ENCODE data around the gene PCED1B.

Gene PCED1B

DNA sequence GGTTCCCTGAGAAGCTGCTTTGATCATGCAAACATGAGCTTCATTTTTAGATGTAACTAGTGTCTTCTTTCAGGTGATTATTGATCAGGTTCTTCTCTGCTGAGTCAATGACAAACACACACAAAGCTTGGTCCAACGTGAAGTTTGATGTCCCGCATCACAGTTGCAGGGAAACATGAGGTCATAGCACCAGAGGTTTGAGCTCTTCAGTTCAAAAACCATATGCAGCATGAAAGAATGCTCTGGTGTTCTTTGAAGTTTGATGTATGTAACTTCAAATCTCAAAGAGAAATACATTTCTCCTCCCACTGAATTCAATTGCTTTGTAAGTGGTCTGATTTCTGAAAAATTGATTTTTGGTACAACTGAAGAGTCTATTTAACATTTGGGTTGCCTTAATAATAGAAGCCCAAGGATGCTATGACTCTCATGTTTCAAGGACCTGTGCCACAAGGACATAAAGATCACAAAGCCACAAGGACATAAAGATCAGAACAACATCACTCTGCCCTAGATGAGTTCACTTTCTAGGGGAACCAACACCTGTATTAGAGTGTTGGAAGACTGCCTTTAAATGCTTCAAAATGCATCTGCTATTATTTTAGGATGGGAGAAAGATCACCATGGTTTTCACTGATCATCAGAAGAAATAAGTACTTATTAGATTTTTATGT lies 31.4 kb downstream of the PCED1B start:
- Histone ChIP-seq H3K4me1 (ENCODE audit: control insufficient read depth, insufficient read depth, low read length) (no peaks in the 10 kb centered on the region; the same call in 1 of the 2 replicates), H3K36me3 (ENCODE audit: control insufficient read depth in 2 of 2, insufficient read depth in 1 of 2, low read length in 2 of 2) (no peaks in the 10 kb centered on the region), H3K9me3 (ENCODE audit: control insufficient read depth, insufficient read depth, low read depth, low read length) (no peaks in the 10 kb centered on the region), H3K4me3 (ENCODE audit: low read depth, low read length) (no peak overlapping the region), H3K27ac (ENCODE audit: extremely low read depth, low read depth, low read length) (no peak overlapping the region)
- ChIA-PET CTCF (interaction anchor here (0.6 to 0.7 kb wide), 2 partner anchors 75 to 78 kb away, joined by 3 to 4 read pairs; no protein-coding TSS in a partner anchor), POLR2A (no interaction called here)
- no peak for TF ChIP-seq KLF10 (tag by site-specific recombination; IDR thresholded peaks at IDR 0.05)
- TF ChIP-seq SCRT2 (tag by site-specific recombination; IDR thresholded peaks at IDR 0.05), result no peak

DNA sequence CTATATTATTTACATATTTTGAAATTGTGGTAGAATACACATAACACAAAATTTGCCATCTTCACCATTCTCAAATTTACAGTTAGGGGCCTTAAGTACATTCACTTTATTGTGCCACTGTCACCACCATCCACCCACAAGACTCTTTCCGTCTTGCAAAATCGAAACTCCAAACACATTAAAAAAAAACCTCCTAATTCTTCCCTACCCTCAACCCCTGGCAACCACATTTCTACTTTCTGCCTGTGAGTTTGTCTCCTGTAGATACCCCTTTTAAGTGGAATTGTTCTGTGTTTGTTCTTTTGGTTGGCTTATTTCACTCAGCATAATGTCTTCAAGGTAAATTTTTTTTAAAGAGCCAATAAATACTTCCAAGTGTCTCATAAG lies 32.0 kb downstream of the PCED1B start:
- Histone ChIP-seq H3K4me3 (ENCODE audit: low read depth, low read length) (no peak overlapping the region), H3K4me1 (ENCODE audit: control insufficient read depth, insufficient read depth, low read length) (no peaks in the 10 kb centered on the region), H3K9me3 (ENCODE audit: control insufficient read depth, insufficient read depth, low read depth, low read length) (no peaks in the 10 kb centered on the region), H3K27ac (ENCODE audit: extremely low read depth, low read depth, low read length) (no peak overlapping the region), H3K36me3 (ENCODE audit: control insufficient read depth in 2 of 2, insufficient read depth in 1 of 2, low read length in 2 of 2) (no peaks in the 10 kb centered on the region)
- TF ChIP-seq, protein P1, sequence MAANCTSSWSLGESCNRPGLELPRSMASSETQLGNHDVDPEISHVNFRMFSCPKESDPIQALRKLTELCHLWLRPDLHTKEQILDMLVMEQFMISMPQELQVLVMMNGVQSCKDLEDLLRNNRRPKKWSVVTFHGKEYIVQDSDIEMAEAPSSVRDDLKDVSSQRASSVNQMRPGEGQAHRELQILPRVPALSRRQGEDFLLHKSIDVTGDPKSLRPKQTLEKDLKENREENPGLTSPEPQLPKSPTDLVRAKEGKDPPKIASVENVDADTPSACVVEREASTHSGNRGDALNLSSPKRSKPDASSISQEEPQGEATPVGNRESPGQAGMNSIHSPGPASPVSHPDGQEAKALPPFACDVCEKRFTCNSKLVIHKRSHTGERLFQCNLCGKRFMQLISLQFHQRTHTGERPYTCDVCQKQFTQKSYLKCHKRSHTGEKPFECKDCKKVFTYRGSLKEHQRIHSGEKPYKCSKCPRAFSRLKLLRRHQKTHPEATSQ (tag by site-specific recombination; IDR thresholded peaks at IDR 0.05), result no peak
- TF ChIP-seq, protein P2, sequence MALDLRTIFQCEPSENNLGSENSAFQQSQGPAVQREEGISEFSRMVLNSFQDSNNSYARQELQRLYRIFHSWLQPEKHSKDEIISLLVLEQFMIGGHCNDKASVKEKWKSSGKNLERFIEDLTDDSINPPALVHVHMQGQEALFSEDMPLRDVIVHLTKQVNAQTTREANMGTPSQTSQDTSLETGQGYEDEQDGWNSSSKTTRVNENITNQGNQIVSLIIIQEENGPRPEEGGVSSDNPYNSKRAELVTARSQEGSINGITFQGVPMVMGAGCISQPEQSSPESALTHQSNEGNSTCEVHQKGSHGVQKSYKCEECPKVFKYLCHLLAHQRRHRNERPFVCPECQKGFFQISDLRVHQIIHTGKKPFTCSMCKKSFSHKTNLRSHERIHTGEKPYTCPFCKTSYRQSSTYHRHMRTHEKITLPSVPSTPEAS (tag by site-specific recombination; IDR thresholded peaks at IDR 0.05), result no peak
- TF ChIP-seq, protein P3, sequence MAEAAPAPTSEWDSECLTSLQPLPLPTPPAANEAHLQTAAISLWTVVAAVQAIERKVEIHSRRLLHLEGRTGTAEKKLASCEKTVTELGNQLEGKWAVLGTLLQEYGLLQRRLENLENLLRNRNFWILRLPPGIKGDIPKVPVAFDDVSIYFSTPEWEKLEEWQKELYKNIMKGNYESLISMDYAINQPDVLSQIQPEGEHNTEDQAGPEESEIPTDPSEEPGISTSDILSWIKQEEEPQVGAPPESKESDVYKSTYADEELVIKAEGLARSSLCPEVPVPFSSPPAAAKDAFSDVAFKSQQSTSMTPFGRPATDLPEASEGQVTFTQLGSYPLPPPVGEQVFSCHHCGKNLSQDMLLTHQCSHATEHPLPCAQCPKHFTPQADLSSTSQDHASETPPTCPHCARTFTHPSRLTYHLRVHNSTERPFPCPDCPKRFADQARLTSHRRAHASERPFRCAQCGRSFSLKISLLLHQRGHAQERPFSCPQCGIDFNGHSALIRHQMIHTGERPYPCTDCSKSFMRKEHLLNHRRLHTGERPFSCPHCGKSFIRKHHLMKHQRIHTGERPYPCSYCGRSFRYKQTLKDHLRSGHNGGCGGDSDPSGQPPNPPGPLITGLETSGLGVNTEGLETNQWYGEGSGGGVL (tag by site-specific recombination; IDR thresholded peaks at IDR 0.05), result no peak
- TF ChIP-seq ZNF16 (tag by site-specific recombination; IDR thresholded peaks at IDR 0.05; ENCODE audit: low read depth) (no peak), ZNF548 (tag by site-specific recombination; IDR thresholded peaks at IDR 0.05) (no peak), ZXDB (tag by site-specific recombination; IDR thresholded peaks at IDR 0.05) (no peak)
- TF ChIP-seq, protein P4, sequence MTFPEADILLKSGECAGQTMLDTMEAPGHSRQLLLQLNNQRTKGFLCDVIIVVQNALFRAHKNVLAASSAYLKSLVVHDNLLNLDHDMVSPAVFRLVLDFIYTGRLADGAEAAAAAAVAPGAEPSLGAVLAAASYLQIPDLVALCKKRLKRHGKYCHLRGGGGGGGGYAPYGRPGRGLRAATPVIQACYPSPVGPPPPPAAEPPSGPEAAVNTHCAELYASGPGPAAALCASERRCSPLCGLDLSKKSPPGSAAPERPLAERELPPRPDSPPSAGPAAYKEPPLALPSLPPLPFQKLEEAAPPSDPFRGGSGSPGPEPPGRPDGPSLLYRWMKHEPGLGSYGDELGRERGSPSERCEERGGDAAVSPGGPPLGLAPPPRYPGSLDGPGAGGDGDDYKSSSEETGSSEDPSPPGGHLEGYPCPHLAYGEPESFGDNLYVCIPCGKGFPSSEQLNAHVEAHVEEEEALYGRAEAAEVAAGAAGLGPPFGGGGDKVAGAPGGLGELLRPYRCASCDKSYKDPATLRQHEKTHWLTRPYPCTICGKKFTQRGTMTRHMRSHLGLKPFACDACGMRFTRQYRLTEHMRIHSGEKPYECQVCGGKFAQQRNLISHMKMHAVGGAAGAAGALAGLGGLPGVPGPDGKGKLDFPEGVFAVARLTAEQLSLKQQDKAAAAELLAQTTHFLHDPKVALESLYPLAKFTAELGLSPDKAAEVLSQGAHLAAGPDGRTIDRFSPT (tag by site-specific recombination; IDR thresholded peaks at IDR 0.05), result no peak
- CTCF ChIA-PET, result no interaction called here
- POLR2A ChIA-PET, result no interaction called here

DNA sequence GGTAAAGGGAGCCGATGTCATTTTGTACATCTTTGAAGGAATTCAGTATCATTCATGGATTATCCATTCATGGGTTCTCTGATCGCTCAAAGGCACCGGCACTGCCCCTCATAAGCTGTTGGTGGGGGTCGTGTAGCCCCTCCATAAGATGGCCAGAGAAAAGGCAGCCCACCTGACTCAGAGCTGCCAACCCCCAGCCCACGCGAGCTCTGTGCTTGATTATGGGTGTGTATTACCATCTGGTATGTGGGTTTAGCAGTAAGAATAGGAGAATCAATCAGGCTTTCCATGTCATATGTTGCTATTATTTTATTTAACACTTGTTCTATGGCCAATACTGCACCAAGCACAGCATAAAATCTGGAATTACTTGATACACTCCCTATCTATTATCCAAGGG lies 32.4 kb downstream of the PCED1B start:
- CTCF ChIA-PET, result no interaction called here
- TF ChIP-seq, protein P5, sequence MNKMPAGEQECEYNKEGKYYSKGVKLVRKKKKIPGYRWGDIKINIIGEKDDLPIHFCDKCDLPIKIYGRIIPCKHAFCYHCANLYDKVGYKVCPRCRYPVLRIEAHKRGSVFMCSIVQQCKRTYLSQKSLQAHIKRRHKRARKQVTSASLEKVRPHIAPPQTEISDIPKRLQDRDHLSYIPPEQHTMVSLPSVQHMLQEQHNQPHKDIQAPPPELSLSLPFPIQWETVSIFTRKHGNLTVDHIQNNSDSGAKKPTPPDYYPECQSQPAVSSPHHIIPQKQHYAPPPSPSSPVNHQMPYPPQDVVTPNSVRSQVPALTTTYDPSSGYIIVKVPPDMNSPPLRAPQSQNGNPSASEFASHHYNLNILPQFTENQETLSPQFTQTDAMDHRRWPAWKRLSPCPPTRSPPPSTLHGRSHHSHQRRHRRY (tag by site-specific recombination; IDR thresholded peaks at IDR 0.05), result no peak
- TF ChIP-seq ZNF239 (tag by site-specific recombination; IDR thresholded peaks at IDR 0.05), result no peak
- no peak for TF ChIP-seq ZNF707 (tag by site-specific recombination; IDR thresholded peaks at IDR 0.05)
- TF ChIP-seq, protein P6, sequence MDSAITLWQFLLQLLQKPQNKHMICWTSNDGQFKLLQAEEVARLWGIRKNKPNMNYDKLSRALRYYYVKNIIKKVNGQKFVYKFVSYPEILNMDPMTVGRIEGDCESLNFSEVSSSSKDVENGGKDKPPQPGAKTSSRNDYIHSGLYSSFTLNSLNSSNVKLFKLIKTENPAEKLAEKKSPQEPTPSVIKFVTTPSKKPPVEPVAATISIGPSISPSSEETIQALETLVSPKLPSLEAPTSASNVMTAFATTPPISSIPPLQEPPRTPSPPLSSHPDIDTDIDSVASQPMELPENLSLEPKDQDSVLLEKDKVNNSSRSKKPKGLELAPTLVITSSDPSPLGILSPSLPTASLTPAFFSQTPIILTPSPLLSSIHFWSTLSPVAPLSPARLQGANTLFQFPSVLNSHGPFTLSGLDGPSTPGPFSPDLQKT (IDR thresholded peaks at IDR 0.05; ENCODE audit: borderline replicate concordance, low read depth, low read length), result no peak
- TF ChIP-seq ZNF394 (tag by site-specific recombination; IDR thresholded peaks at IDR 0.05; ENCODE audit: borderline replicate concordance), result no peak
- TF ChIP-seq YY2 (tag by site-specific recombination; IDR thresholded peaks at IDR 0.05), result no peak
- TF ChIP-seq ZNF560 (tag by site-specific recombination; IDR thresholded peaks at IDR 0.05; ENCODE audit: borderline replicate concordance), result no peak
- TF ChIP-seq ZNF311 (tag by site-specific recombination; IDR thresholded peaks at IDR 0.05; ENCODE audit: borderline replicate concordance), result no peak
- TF ChIP-seq, protein P7, sequence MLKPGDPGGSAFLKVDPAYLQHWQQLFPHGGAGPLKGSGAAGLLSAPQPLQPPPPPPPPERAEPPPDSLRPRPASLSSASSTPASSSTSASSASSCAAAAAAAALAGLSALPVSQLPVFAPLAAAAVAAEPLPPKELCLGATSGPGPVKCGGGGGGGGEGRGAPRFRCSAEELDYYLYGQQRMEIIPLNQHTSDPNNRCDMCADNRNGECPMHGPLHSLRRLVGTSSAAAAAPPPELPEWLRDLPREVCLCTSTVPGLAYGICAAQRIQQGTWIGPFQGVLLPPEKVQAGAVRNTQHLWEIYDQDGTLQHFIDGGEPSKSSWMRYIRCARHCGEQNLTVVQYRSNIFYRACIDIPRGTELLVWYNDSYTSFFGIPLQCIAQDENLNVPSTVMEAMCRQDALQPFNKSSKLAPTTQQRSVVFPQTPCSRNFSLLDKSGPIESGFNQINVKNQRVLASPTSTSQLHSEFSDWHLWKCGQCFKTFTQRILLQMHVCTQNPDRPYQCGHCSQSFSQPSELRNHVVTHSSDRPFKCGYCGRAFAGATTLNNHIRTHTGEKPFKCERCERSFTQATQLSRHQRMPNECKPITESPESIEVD (tag by site-specific recombination; IDR thresholded peaks at IDR 0.05), result no peak
- TF ChIP-seq ZNF132 (tag by site-specific recombination; IDR thresholded peaks at IDR 0.05; ENCODE audit: borderline replicate concordance), result no peak

More for the DNA sequence above, 32.4 kb downstream of the PCED1B start:
- POLR2A ChIA-PET, result no interaction called here
- Histone ChIP-seq H3K4me1 (ENCODE audit: control insufficient read depth, insufficient read depth, low read length) (no peaks in the 10 kb centered on the region), H3K36me3 (ENCODE audit: control insufficient read depth in 2 of 2, insufficient read depth in 1 of 2, low read length in 2 of 2) (no peaks in the 10 kb centered on the region), H3K27ac (ENCODE audit: extremely low read depth, low read depth, low read length) (no peak overlapping the region), H3K9me3 (ENCODE audit: control insufficient read depth, insufficient read depth, low read depth, low read length) (no peaks in the 10 kb centered on the region), H3K4me3 (ENCODE audit: low read depth, low read length) (no peak overlapping the region)

Data from HEK293 (cell line).